SK-N-SH (cell line): ENCODE data around the gene FIGNL1. TPM values are rescaled to one million over a fixed set of nuclear protein-coding genes. Genes with fewer than 3 reads are reported as not detected.
A peak's percentile ranks its signal among the peaks of the same experiment; 100 is the strongest.

Source experiments
- CTCF ChIA-PET: fragments of 300-600, 350-600 bp; formaldehyde crosslinking; extraction: SDS; loops from one replicate; lab custom pipeline; 2021; lab: Yijun Ruan, JAX
- POLR2A ChIA-PET: fragments of 350-600 bp; sonication (Branson Sonifier 250); formaldehyde crosslinking; extraction: SDS; loops from one replicate; lab custom pipeline; 2020; ENCODE audit warnings: antibody characterized with exemption, inconsistent platforms; lab: Yijun Ruan, JAX
- DNase-seq: peaks from one replicate; pipeline ENCODE4 v3.0.0; 2012
- H2AFZ ChIP-seq: fragments of 200-600 bp; sonication (generic); 2 replicates; pipeline ENCODE4 v1.8.1; 2016; ENCODE audit warnings: antibody characterized with exemption, mild to moderate bottlenecking, low read depth
- H3F3A ChIP-seq: fragments of 200-600 bp; sonication (generic); replicated peaks from 2 replicates; pipeline ENCODE3; 2016; ENCODE audit warnings: antibody characterized with exemption, mild to moderate bottlenecking; ENCODE audit not compliant: insufficient read depth
- H3K27ac ChIP-seq, 2 experiments: fragments of 200-500 bp in 1 of 2; fragments of 200-600 bp in 1 of 2; sonication (Bioruptor generic) in 1 of 2; sonication (generic), shearing (Covaris generic) in 1 of 2; 2 replicates each; pipeline versions ENCODE4 v1.5.1 to v1.6.1; 2014 to 2016; ENCODE audit warnings: low read depth in 2 of 2, inconsistent platforms in 1 of 2, low read length in 1 of 2, mild to moderate bottlenecking in 1 of 2, mixed read lengths in 1 of 2
- H3K27me3 ChIP-seq: fragments of 200-600 bp; sonication (generic), shearing (Covaris generic); 2 replicates; pipeline ENCODE4 v1.6.1; 2016; ENCODE audit warnings: mixed run types; ENCODE audit not compliant: insufficient read depth
- H3K36me3 ChIP-seq, 2 experiments: fragments of 200-500 bp in 1 of 2; fragments of 200-600 bp in 1 of 2; sonication (Bioruptor generic) in 1 of 2; sonication (generic) in 1 of 2; replicated peaks in 1 of 2; 2 replicates each; pipeline versions ENCODE3 to v1.5.1; 2014 to 2016; ENCODE audit warnings: low read length in 1 of 2, mild to moderate bottlenecking in 1 of 2; ENCODE audit not compliant: insufficient read depth in 2 of 2, control insufficient read depth in 1 of 2
- H3K4me1 ChIP-seq, 2 experiments: fragments of 200-500 bp in 1 of 2; fragments of 200-600 bp in 1 of 2; sonication (Bioruptor generic) in 1 of 2; sonication (generic), shearing (Covaris generic) in 1 of 2; 2 replicates each; pipeline versions ENCODE4 v1.5.1 to v1.6.1; 2014 to 2016; ENCODE audit warnings: low read depth in 1 of 2, low read length in 1 of 2, mixed run types in 1 of 2; ENCODE audit not compliant: insufficient read depth in 2 of 2, control insufficient read depth in 1 of 2
- H3K4me2 ChIP-seq: fragments of 200-600 bp; sonication (generic), shearing (Covaris generic); 2 replicates; pipeline ENCODE4 v1.6.1; 2017; ENCODE audit warnings: mixed run types
- H3K4me3 ChIP-seq, 2 experiments: fragments of 200-500 bp in 1 of 2; fragments of 200-600 bp in 1 of 2; sonication (Bioruptor generic) in 1 of 2; sonication (generic), shearing (Covaris generic) in 1 of 2; 2 replicates each; pipeline versions ENCODE4 v1.5.1 to v1.8.1; 2014 to 2016; ENCODE audit warnings: low read depth in 2 of 2, inconsistent platforms in 1 of 2, low read length in 1 of 2, mild to moderate bottlenecking in 1 of 2, mixed read lengths in 1 of 2, moderate library complexity in 1 of 2
- H3K79me2 ChIP-seq: fragments of 200-600 bp; sonication (generic); 2 replicates; pipeline ENCODE4 v1.8.1; 2017; ENCODE audit warnings: mild to moderate bottlenecking; ENCODE audit not compliant: insufficient read depth
- H3K9ac ChIP-seq: fragments of 200-600 bp; sonication (generic); 2 replicates; pipeline ENCODE4 v1.6.1; 2017; ENCODE audit warnings: mixed run types
- H3K9me2 ChIP-seq: fragments of 200-600 bp; sonication (generic); 2 replicates; pipeline ENCODE4 v1.6.1; 2017; ENCODE audit warnings: mixed run types
- H3K9me3 ChIP-seq: fragments of 200-600 bp; sonication (generic); 2 replicates; pipeline ENCODE4 v1.6.1; 2017; ENCODE audit warnings: mixed run types, mild to moderate bottlenecking, moderate library complexity
- H4K20me1 ChIP-seq: fragments of 200-600 bp; sonication (generic); 2 replicates; pipeline ENCODE4 v1.6.1; 2017; ENCODE audit warnings: mild to moderate bottlenecking, mixed run types; ENCODE audit not compliant: insufficient read depth
- ELF1 ChIP-seq: IDR thresholded peaks from 2 replicates; pipeline ENCODE4 v1.4.0; 2012
- EP300 ChIP-seq, 2 experiments: IDR thresholded peaks; 2 replicates each; pipeline versions ENCODE4 v1.4.0 to v1.6.1; 2012; ENCODE audit warnings: borderline replicate concordance in 1 of 2, low read depth in 1 of 2, low read length in 1 of 2
- FOXM1 ChIP-seq: IDR thresholded peaks from 2 replicates; pipeline ENCODE4 v1.4.0; 2012; ENCODE audit warnings: low read depth, mild to moderate bottlenecking
- GABPA ChIP-seq: IDR thresholded peaks from 2 replicates; pipeline ENCODE4 v1.4.0; 2012; ENCODE audit warnings: low read depth, mild to moderate bottlenecking
- IRF3 ChIP-seq: fragments of 150-350 bp; IDR thresholded peaks from 2 replicates; pipeline ENCODE4 v1.6.1; 2016; ENCODE audit warnings: mild to moderate bottlenecking, low read depth, low read length
- JUND ChIP-seq: IDR thresholded peaks from 2 replicates; pipeline ENCODE4 v1.4.0; 2012
- MEF2A ChIP-seq: IDR thresholded peaks from 2 replicates; pipeline ENCODE4 v1.4.0; 2012; ENCODE audit warnings: low read depth, borderline replicate concordance
- MXI1 ChIP-seq: IDR thresholded peaks from 2 replicates; pipeline ENCODE4 v1.6.1; 2012; ENCODE audit warnings: mild to moderate bottlenecking, low read depth, low read length, improper control_type of control experiment
- NRF1 ChIP-seq: IDR thresholded peaks from 2 replicates; pipeline ENCODE4 v1.6.1; 2012; ENCODE audit warnings: low read depth, mild to moderate bottlenecking, low read length
- PBX3 ChIP-seq: IDR thresholded peaks from 2 replicates; pipeline ENCODE4; 2012
- POLR2AphosphoS5 ChIP-seq: IDR thresholded peaks from 2 replicates; pipeline ENCODE4 v1.6.1; 2012; ENCODE audit warnings: low read depth, low read length
- RAD21 ChIP-seq: IDR thresholded peaks from 2 replicates; pipeline ENCODE4 v1.6.1; 2012; ENCODE audit warnings: mild to moderate bottlenecking, low read length
- RCOR1 ChIP-seq: fragments of 150-350 bp; IDR thresholded peaks from 2 replicates; pipeline ENCODE4 v1.6.1; 2017; ENCODE audit warnings: antibody characterized with exemption, low read length
- SIN3A ChIP-seq: IDR thresholded peaks from 2 replicates; pipeline ENCODE4 v1.6.1; 2012; ENCODE audit warnings: low read depth, mild to moderate bottlenecking, low read length, moderate library complexity, borderline replicate concordance
- TCF12 ChIP-seq: IDR thresholded peaks from 2 replicates; pipeline ENCODE4 v1.4.0; 2012
- USF1 ChIP-seq: IDR thresholded peaks from 2 replicates; pipeline ENCODE4 v1.4.0; 2012; ENCODE audit warnings: low read depth, borderline replicate concordance
- WGBS: methylation state at CpG from one replicate; pipeline ENCODE4 v1.1.6; 2017; ENCODE audit warnings: low lambda C conversion rate; 5-methylcytosine and 5-hydroxymethylcytosine counted together
- polyA plus RNA-seq, 3 experiments: library from polyadenylated mRNA; depleted of rRNA; stranded (reverse); fragments of >200 nt; gene quantifications; 2 replicates each; pipeline ENCODE4 v1.2.3, GENCODE V29; 2012
- TF ChIP-seq, protein P1 (sequence below): IDR thresholded peaks from 2 replicates; pipeline ENCODE4 v1.6.1; 2012; ENCODE audit warnings: mild to moderate bottlenecking, low read depth, low read length, moderate library complexity

The FIGNL1 gene
- polyA plus RNA-seq, 1 of the 3 experiments (the other 2 are of a cell fraction): 6.7 TPM

DNA sequence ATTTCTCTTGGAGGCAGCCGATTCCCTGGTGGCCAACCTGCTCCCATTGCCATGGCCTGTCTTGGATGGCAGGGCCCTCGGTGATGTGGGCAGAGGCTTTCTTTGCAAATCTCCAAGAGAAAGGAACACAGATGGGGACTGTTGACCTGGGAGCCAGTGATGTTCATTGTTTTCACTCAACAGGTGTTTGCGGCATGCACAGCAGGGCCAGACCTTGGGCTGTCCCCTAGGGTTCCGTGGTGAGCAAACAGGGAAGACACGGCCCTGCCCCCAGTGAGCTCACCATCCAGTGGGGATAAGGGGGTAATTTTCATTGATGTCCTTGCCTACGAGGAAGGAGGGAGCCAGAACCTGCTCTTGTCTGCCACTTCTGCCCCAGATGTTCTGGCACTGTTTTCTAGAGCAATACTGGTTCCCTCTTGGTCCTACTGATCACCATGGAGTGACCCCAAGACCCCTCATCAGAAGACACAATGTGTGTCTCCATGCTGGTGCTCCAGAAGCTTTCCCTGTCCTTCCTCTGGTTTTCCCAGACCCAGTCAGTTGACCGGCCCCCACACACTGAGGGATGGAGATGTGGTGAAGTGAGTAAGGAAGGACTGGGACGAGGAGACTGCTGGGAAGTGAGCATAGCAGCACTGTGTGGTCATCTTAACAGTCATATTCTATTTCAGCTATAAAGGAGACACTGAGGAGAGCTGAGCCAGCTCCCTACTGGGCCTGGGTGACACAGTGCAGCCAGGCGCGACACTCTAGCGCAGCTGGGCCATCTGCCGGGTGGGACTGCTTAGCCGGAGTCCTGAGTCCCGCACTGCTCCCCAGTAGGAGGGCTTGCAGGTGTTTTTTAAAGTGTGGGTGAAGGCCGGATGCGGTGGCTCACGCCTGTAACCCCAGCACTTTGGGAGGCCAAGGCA lies 20.4 kb upstream of the FIGNL1 start:
- H2AFZ ChIP-seq: no peak overlapping the region
- H3K79me2 ChIP-seq: no peaks in the 10 kb centered on the region
- peak overlapping the region in 1 of 2 experiments; percentile 69; a peak in 2 of 4 replicates for H3K27ac ChIP-seq
- no peaks in the 10 kb centered on the region for H3K9me3 ChIP-seq
- no peak for DNase-seq
- peaks cover 5% of the 10 kb centered on the region; the same call in 1 of the 2 replicates for H3K27me3 ChIP-seq
- POLR2A ChIA-PET: no interaction called here
- H3K4me3 ChIP-seq: no peak overlapping the region
- WGBS: 81% methylated on average over 17 of the region's 17 CpGs
- no peak overlapping the region for H3K4me2 ChIP-seq
- no peaks in the 10 kb centered on the region for H3F3A ChIP-seq
- peaks cover 0 to 69% of the 10 kb centered on the region in 2 experiments; a peak in 1 of 4 replicates for H3K4me1 ChIP-seq
- no peak for TF ChIP-seq TCF12
- TF ChIP-seq JUND: no peak
- TF ChIP-seq SIN3A: no peak
- no peak for TF ChIP-seq PBX3
- TF ChIP-seq, protein P1, sequence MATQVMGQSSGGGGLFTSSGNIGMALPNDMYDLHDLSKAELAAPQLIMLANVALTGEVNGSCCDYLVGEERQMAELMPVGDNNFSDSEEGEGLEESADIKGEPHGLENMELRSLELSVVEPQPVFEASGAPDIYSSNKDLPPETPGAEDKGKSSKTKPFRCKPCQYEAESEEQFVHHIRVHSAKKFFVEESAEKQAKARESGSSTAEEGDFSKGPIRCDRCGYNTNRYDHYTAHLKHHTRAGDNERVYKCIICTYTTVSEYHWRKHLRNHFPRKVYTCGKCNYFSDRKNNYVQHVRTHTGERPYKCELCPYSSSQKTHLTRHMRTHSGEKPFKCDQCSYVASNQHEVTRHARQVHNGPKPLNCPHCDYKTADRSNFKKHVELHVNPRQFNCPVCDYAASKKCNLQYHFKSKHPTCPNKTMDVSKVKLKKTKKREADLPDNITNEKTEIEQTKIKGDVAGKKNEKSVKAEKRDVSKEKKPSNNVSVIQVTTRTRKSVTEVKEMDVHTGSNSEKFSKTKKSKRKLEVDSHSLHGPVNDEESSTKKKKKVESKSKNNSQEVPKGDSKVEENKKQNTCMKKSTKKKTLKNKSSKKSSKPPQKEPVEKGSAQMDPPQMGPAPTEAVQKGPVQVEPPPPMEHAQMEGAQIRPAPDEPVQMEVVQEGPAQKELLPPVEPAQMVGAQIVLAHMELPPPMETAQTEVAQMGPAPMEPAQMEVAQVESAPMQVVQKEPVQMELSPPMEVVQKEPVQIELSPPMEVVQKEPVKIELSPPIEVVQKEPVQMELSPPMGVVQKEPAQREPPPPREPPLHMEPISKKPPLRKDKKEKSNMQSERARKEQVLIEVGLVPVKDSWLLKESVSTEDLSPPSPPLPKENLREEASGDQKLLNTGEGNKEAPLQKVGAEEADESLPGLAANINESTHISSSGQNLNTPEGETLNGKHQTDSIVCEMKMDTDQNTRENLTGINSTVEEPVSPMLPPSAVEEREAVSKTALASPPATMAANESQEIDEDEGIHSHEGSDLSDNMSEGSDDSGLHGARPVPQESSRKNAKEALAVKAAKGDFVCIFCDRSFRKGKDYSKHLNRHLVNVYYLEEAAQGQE: no peak
- no peak for TF ChIP-seq MEF2A
- no peak for TF ChIP-seq ELF1
- TF ChIP-seq GABPA: no peak
- TF ChIP-seq IRF3: no peak
- TF ChIP-seq MXI1: no peak
- no peak for TF ChIP-seq FOXM1
- no peak for TF ChIP-seq NRF1
- TF ChIP-seq RCOR1: no peak
- TF ChIP-seq EP300 (IDR thresholded peaks at IDR 0.05; ENCODE audit: borderline replicate concordance in 1 of 2, low read depth in 1 of 2, low read length in 1 of 2): no peak
- TF ChIP-seq USF1: no peak
- no peak for TF ChIP-seq POLR2AphosphoS5
- no peak for TF ChIP-seq RAD21
- no peaks in the 10 kb centered on the region for H4K20me1 ChIP-seq
- no peak overlapping the region for H3K9ac ChIP-seq
- H3K9me2 ChIP-seq: no peaks in the 10 kb centered on the region
- CTCF ChIA-PET: interaction anchor here (0.9 to 8.9 kb wide), 9 partner anchors 11 to 265 kb away, joined by 3 to 157 read pairs (median 5); no protein-coding TSS in a partner anchor
- H3K36me3 ChIP-seq: no peaks in the 10 kb centered on the region
